ENCODE measurements around the gene ASCC3. TPM values are rescaled to one million over a fixed set of nuclear protein-coding genes. Genes with fewer than 3 reads are reported as not detected.
"Not testable (repeated sequence)": the region's sequence is repeated elsewhere in the genome, so short reads cannot be mapped to it uniquely, and the experiment has no call there.

Gene ASCC3
- total RNA-seq, 1 experiment from 2014 or later = 61.8 TPM

DNA sequence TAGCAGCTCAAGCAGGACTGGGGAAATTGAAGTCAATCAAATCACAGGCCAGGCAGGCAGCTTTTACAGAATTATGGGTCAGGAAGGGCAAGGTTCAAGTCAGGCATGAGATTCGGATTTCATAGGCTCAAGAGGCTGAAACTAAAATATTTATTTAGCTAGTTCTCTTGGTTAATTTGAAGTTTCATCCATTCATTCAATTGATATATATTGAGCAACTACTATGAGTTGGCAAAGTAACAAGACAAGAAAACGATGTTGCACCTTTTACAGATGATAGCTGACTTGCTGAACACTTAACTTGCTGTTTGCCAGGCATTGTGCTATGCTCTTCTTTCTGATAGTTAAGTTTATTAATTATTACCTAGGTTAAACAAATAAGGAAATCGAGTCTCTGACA, 20.5 kb upstream of the ASCC3 start:
- no peaks in the 10 kb centered on the region for H3K9me3 ChIP-seq (replicated peaks)
- H3K4me3 ChIP-seq = no peak overlapping the region
- no peaks in the 10 kb centered on the region for H3K4me1 ChIP-seq (replicated peaks)
- H3K27ac ChIP-seq = no peak overlapping the region
- H3K36me3 ChIP-seq = no peaks in the 10 kb centered on the region
- peaks cover 6% of the 10 kb centered on the region; the same call in 1 of the 2 replicates for H3K27me3 ChIP-seq (replicated peaks)
- no peak for DNase-seq (ENCODE audit: low read depth in 1 of 2, low spot score in 2 of 2)

DNA sequence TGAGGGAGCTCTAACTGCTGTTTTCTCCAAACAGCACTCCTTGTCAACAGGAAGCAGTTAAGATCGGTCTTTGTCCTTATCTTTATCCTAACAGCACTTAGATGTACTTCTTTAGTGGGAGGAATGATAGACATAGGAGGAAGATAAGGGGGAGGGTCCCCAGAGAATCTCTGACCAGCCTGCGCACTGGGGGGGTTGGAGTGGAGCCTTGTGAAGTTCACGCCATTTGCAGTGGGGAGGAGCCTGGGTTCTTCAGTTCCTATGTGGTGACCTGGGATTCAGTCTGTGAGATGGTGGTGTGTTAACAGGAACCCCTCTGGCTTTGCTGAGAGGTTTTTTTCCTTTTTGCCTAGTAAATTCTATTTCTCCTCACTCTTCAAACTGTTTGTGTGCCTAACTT, 18.1 kb upstream of the ASCC3 start:
- Histone ChIP-seq H3K4me1 (replicated peaks) (no peaks in the 10 kb centered on the region), H3K27me3 (replicated peaks) (peaks cover 6% of the 10 kb centered on the region; the same call in 1 of the 2 replicates), H3K4me3 (no peak overlapping the region), H3K9me3 (replicated peaks) (no peaks in the 10 kb centered on the region), H3K27ac (no peak overlapping the region), H3K36me3 (no peaks in the 10 kb centered on the region)
- DNase-seq (ENCODE audit: low read depth in 1 of 2, low spot score in 2 of 2) = no peak

DNA sequence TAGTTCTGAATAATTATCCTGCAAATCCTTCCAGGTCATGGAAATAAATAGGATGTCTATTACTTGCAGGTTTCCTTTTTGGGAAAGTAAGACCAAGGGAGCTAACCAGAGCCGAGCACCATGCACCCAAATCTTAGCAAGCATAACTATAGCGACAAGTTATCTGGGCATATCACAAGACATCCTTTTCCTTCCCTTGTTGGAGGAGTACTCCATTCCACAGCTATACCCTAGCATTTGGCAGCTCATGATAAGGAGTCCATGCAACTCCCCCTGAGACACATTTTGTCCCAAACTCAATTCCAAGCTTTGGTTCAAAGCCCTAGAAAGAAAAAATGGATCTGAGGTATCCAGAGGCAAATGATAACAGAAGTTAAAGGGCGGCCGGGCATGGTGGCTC, 16.5 kb upstream of the ASCC3 start:
- no peak overlapping the region for H3K4me3 ChIP-seq
- peaks cover 6% of the 10 kb centered on the region; the same call in 1 of the 2 replicates for H3K27me3 ChIP-seq (replicated peaks)
- no peak overlapping the region for H3K27ac ChIP-seq
- H3K36me3 ChIP-seq = no peaks in the 10 kb centered on the region
- no peak for DNase-seq (ENCODE audit: low read depth in 1 of 2, low spot score in 2 of 2)
- H3K4me1 ChIP-seq (replicated peaks) = no peaks in the 10 kb centered on the region
- no peaks in the 10 kb centered on the region for H3K9me3 ChIP-seq (replicated peaks)

DNA sequence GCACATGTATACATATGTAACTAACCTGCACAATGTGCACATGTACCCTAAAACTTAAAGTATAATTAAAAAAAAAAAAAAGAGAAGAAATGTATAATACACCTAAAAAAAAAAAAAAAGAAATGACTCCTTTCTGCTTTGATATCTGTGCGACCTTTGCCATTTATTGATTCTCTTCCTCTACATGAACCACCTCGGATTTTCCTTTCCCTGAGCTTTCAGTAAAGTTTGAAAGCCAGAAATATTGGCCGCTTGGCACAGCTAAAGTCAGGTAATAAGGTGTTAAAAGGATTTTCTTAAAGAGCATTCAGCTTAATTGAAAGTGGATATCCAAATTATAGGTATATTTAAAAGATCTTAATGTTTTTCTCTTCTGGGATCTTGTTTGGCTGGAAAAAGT, 12.6 kb upstream of the ASCC3 start:
- H3K4me3 ChIP-seq = no peak overlapping the region
- H3K27me3 ChIP-seq (replicated peaks) = no peaks in the 10 kb centered on the region; the same call in 1 of the 2 replicates
- no peak overlapping the region for H3K27ac ChIP-seq
- H3K9me3 ChIP-seq (replicated peaks) = no peaks in the 10 kb centered on the region
- no peak for DNase-seq (ENCODE audit: low read depth in 1 of 2, low spot score in 2 of 2)
- no peaks in the 10 kb centered on the region for H3K4me1 ChIP-seq (replicated peaks)
- H3K36me3 ChIP-seq = no peaks in the 10 kb centered on the region

DNA sequence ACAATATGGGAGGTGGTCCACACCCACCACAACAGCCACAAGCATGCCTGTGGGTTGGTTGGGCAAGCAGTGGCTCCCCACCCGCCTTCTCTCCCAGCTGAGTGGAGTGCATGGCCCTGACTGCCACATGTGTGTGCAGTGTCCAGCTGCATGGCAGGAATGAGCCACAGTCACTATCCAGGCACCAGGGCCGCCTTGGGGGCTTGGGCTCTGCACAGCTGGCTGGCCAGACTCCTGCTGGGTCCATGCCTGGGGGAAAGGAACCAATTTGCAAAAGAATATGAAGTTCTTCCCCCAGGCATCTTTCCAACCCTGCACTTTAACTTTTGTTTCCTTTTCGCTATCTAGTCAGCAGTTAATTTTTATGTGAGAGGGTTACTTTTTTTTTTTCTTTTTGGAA, 11.6 kb upstream of the ASCC3 start:
- H3K27ac ChIP-seq = no peak overlapping the region
- H3K27me3 ChIP-seq (replicated peaks) = no peaks in the 10 kb centered on the region; the same call in 1 of the 2 replicates
- H3K4me3 ChIP-seq = no peak overlapping the region
- DNase-seq (ENCODE audit: low read depth in 1 of 2, low spot score in 2 of 2) = no peak
- H3K4me1 ChIP-seq (replicated peaks) = no peaks in the 10 kb centered on the region
- no peaks in the 10 kb centered on the region for H3K36me3 ChIP-seq
- no peaks in the 10 kb centered on the region for H3K9me3 ChIP-seq (replicated peaks)

DNA sequence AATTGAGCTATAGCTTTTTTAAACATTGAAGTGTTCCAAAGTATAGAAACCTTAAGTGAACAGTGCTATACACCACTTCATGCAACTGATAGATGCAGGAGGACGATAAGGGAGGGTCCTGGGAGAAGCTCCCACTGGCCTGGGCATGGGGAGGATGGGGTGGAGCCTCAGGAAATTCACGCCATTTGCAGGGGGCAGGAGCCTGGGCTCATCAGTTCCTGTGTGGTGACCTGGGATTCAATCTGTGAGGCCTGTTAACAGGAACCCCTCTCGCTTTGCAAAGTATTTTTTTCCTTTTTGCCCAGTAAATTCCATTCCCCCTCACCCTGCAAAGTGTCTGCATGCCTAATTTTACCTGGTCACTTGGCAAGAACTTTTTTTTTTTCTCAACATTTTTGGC, 11.0 kb upstream of the ASCC3 start:
- Histone ChIP-seq H3K27me3 (replicated peaks) (peaks cover 2% of the 10 kb centered on the region; the same call in 1 of the 2 replicates), H3K36me3 (no peaks in the 10 kb centered on the region), H3K27ac (no peak overlapping the region), H3K4me1 (replicated peaks) (no peaks in the 10 kb centered on the region), H3K9me3 (replicated peaks) (no peaks in the 10 kb centered on the region), H3K4me3 (no peak overlapping the region)
- no peak for DNase-seq (ENCODE audit: low read depth in 1 of 2, low spot score in 2 of 2)

DNA sequence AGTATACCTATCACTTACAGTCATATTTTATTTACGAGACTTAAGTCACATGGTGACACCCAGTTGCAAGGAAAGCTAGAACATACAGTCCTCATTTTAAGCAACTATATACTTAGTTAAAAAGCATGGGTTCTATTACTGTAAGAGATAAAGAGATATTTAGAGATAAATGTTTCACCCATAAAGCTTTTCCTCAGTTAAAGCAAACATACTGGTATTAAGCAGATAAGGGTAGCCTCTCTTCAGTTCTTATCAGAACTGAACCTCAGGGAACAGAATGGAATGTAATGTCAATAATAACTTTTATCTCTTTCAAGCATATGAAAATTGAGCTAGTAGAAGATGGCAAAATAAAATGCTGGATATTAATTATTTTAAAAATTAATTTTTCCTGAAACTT, 9.9 kb upstream of the ASCC3 start:
- no peaks in the 10 kb centered on the region for H3K4me1 ChIP-seq (replicated peaks)
- H3K27ac ChIP-seq = no peak overlapping the region
- no peaks in the 10 kb centered on the region for H3K36me3 ChIP-seq
- no peaks in the 10 kb centered on the region for H3K9me3 ChIP-seq (replicated peaks)
- DNase-seq (ENCODE audit: low read depth in 1 of 2, low spot score in 2 of 2) = no peak
- H3K27me3 ChIP-seq (replicated peaks) = peaks cover 5% of the 10 kb centered on the region; the same call in 1 of the 2 replicates
- H3K4me3 ChIP-seq = no peak overlapping the region

DNA sequence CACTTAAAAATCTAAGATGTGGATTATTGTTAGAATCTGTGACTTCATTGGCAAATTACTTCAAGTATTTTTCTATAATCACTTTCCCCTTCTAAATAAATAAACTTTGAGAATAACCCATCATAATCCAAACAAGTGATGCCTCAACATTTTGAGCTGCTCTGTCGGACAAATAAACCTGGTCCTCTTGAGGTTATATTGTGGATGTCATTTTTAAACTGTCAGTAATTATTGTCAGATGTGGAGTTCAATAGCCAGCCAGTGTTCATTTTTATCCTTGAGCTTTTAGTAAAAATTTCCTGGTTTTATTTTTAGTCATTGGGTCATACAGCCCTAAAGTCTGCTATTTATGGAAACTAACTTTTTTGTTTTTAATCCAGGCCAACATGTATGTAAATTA, 9.5 kb upstream of the ASCC3 start:
- H3K4me3 ChIP-seq; H3K27ac ChIP-seq; H3K27me3 ChIP-seq (replicated peaks); H3K36me3 ChIP-seq; H3K9me3 ChIP-seq (replicated peaks); H3K4me1 ChIP-seq (replicated peaks): not testable (repeated sequence)
- DNase-seq (ENCODE audit: low read depth in 1 of 2, low spot score in 2 of 2) = peak in 1 of 2 experiments; percentile 33

DNA sequence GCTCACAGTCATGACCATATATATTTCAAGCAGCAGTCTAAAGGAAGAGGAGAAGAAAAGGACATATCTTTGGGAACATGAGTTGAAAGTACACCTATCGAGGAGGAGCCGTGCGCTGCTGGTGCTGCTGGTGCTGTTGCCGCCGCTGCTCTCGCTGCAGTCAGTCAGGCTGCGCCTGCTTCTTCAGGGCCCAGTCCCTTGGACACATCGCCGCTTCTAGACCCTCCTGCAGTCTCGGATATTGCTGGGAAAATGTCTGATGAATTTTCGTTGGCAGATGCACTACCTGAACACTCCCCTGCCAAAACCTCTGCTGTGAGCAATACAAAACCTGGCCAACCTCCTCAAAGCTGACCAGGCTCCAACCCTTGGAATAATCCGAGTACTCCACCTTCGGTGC, 8.2 kb upstream of the ASCC3 start:
- H3K36me3 ChIP-seq = no peaks in the 10 kb centered on the region
- H3K27ac ChIP-seq = no peak overlapping the region
- no peaks in the 10 kb centered on the region for H3K4me1 ChIP-seq (replicated peaks)
- 0 out of 2 replicates have a peak, but pooled peaks cover 5% of the 10 kb centered on the region for H3K27me3 ChIP-seq (replicated peaks)
- DNase-seq (ENCODE audit: low read depth in 1 of 2, low spot score in 2 of 2) = no peak
- no peak overlapping the region for H3K4me3 ChIP-seq
- H3K9me3 ChIP-seq (replicated peaks) = no peaks in the 10 kb centered on the region

DNA sequence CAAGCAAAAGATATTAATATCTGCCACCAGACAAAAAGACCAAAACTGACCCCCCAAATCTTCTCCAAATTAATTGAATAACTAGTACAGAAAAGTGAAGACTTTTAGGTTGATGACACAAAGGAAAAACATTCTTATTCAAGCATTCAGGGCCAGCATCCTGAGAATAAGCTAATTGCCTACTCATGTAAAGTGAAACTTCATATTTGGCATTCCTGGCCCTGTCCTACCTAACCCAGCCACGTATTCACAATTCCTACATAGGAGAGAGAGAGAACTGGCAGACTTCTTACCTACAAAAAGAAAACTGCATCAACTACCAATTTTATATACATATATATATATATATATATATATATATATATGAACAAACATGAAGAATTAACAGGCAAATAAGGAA, 4.9 kb upstream of the ASCC3 start:
- peaks cover 8% of the 10 kb centered on the region; the same call in 1 of the 2 replicates for H3K4me1 ChIP-seq (replicated peaks)
- peaks cover 2% of the 10 kb centered on the region for H3K36me3 ChIP-seq
- no peak overlapping the region for H3K27ac ChIP-seq
- no peak overlapping the region for H3K4me3 ChIP-seq
- 0 out of 2 replicates have a peak, but pooled peaks cover 5% of the 10 kb centered on the region for H3K27me3 ChIP-seq (replicated peaks)
- no peaks in the 10 kb centered on the region for H3K9me3 ChIP-seq (replicated peaks)
- peak in 1 of 2 experiments; percentile 16 for DNase-seq (ENCODE audit: low read depth in 1 of 2, low spot score in 2 of 2)

DNA sequence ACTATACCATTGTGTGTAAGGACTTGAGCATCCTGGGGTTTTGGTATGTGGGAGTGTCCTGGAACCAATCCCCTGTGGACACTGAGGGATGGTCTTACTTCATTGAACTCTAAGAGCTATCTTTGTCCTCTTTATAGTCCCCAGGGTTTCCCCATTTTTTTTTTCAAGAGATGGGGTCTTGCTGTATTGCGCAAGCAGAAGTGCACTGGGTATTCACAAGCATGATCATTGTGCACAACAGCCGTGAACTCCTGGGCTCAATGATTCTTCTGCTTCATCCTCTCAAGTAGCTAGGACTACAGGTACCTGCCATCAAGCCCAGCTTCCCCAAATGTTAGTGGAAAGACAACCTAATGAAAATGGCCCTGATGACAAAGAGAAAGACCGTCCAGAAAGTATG, 2.2 kb upstream of the ASCC3 start:
- Histone ChIP-seq H3K4me1 (replicated peaks) (peaks cover 12% of the 10 kb centered on the region), H3K36me3 (peaks cover 6% of the 10 kb centered on the region), H3K27me3 (replicated peaks) (0 out of 2 replicates have a peak, but pooled peaks cover 5% of the 10 kb centered on the region), H3K4me3 (no peak overlapping the region), H3K9me3 (replicated peaks) (no peaks in the 10 kb centered on the region), H3K27ac (no peak overlapping the region)
- no peak for DNase-seq (ENCODE audit: low read depth in 1 of 2, low spot score in 2 of 2)

DNA sequence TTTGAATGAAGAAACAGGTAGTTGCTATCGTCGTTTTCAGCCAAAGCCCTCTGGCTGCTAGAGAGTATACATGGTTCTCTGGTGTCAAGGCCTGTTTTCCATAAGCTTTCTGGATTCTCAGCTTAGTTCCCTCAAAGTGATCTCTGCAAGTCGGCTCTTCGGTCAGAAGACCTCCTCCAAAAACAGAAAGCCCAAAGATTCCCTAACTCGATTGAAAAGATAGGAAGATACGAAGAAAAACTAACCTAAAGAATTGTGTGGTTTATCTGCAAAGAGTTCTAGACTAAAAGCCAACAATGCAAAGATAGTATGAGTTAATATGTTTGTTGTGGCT, 545 bp upstream of the ASCC3 start:
- no peaks in the 10 kb centered on the region for H3K27me3 ChIP-seq (replicated peaks)
- peaks cover 12% of the 10 kb centered on the region for H3K4me1 ChIP-seq (replicated peaks)
- peak overlapping the region; percentile 91 for H3K27ac ChIP-seq
- DNase-seq (ENCODE audit: low read depth in 1 of 2, low spot score in 2 of 2) = no peak
- H3K36me3 ChIP-seq = peaks cover 6% of the 10 kb centered on the region
- H3K4me3 ChIP-seq = peak overlapping the region; percentile 80
- no peaks in the 10 kb centered on the region for H3K9me3 ChIP-seq (replicated peaks)

DNA sequence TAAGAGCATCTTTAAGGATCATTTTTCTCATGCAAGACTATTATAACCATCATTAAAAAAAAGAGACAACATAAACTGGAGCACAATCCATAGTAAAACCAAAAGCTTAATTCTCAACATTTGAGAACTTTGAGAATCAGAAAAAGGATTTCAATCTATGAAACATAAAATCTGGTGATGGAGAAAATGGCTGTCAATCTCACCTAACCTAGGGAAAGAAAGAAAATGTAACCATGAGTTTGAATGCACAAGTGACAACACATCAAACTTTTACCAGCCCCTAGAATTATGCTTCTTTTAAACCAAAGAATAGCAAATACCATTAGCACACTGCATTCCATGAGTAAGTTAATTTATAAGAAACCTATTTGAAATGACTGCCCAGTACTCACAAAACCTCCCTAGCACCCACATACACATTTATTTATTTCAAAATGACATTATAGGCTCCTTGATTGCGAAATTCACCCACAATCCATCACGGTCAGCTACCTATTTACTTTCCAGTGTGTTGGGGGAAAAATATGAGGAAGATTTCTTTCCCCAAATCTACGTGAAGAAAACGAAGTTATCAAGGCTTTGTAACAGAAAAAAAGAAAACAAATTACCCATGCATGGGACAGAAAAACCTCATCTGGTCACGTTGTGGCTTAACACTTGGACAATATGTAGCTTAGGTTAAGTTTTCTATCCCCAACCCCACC, 828 bp downstream of the ASCC3 start:
- Histone ChIP-seq H3K27me3 (replicated peaks) (no peaks in the 10 kb centered on the region), H3K27ac (peak overlapping the region; percentile 91), H3K36me3 (peaks cover 9% of the 10 kb centered on the region), H3K4me1 (replicated peaks) (peaks cover 12% of the 10 kb centered on the region), H3K4me3 (peak overlapping the region; percentile 80), H3K9me3 (replicated peaks) (no peaks in the 10 kb centered on the region)
- DNase-seq (ENCODE audit: low read depth in 1 of 2, low spot score in 2 of 2) = peak in 1 of 2 experiments; percentile 31

DNA sequence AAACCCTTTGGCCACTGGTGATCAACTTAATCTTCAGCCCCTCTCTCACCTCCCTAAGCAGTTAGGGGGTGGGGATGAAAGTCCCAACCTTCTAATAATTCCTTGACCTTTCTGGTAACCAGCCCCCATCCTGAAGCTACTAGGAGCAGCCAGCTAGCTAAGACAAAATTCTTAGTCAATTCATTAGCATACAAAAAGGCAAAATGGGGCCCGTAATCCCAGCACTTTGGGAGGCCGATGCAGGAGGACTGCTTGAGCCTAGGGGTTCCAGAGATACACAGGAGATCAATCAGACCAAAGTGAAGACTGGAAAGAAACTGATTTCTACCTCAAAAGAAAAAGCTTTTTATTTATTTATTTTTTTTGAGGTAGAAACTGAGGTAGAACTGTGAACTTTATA, 1.8 kb downstream of the ASCC3 start:
- H3K27ac ChIP-seq = no peak overlapping the region
- no peaks in the 10 kb centered on the region for H3K9me3 ChIP-seq (replicated peaks)
- H3K4me3 ChIP-seq = no peak overlapping the region
- H3K36me3 ChIP-seq = peaks cover 10% of the 10 kb centered on the region
- no peak for DNase-seq (ENCODE audit: low read depth in 1 of 2, low spot score in 2 of 2)
- no peaks in the 10 kb centered on the region for H3K27me3 ChIP-seq (replicated peaks)
- H3K4me1 ChIP-seq (replicated peaks) = peaks cover 12% of the 10 kb centered on the region

DNA sequence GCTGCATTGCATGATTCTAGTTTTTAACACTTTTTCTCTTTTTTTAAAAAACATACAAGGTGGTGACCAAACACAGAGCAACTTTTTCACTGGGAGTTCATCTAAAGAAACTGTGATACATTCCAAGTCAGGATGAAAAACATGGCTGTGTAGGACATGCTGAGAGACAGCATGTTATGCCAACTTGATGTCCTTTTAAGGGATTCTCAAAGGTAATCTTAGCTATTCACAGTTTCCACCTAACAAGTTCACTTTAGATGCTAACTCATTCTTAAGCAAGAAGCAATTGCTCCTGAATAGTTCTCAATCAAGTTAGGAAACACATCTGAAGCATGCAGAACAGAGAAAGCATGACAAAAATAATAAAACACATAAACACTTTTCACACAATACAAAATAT, 3.3 kb downstream of the ASCC3 start:
- Histone ChIP-seq H3K27ac (no peak overlapping the region), H3K4me1 (replicated peaks) (peaks cover 12% of the 10 kb centered on the region), H3K9me3 (replicated peaks) (no peaks in the 10 kb centered on the region), H3K4me3 (no peak overlapping the region), H3K27me3 (replicated peaks) (no peaks in the 10 kb centered on the region), H3K36me3 (peaks cover 18% of the 10 kb centered on the region)
- DNase-seq (ENCODE audit: low read depth in 1 of 2, low spot score in 2 of 2) = no peak
